ENCODE data around the gene ABCB1.

Gene ABCB1

DNA sequence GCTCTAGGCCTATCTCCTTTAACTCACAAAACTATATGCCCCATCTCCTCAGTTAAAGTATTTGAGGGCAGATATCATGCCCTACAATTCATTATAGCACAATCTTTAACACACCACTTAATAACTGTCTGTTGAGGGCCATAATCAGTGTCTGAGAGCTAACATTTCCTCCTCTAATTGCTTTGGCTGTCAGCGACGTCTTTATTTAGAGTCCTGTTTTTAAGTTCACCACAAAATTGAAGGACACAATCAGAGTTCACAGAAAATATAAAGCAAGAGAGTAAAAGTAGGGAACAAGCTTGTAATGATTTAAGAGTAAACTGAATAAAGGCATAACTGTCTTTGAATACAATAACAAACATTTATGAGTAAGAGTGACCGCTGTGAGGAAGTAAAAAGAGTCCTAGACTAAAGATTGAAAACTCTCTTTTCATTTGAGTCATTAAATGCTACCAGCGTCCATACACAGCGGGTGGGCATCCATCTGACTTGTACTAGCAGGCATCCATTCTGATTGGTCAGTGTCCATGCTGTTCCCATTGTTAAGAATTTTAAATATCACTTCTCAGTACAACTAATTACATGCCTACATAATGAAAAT, 86.8 kb downstream of the ABCB1 start:
- DNase-seq (ENCODE audit: low read depth in 2 of 2): no peak

DNA sequence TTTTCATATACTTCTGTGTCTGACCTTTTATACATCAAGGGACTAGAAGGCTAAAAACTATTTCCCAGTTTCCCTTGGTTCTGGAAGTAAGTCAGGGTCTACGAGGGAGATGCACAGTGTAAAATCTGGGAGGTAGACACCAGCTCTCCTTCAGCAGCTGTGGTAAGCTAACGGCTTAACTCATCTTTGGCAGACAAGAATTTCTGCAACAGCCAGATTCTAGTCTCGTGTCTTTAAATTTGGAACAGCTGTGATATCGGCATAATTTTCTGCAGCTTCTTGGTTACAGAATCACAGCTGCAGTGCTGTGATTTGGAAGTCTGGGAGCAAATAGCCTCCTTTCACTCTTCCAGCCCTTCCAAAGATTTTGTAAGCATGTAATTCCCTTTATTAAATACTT, 87.8 kb downstream of the ABCB1 start:
- DNase-seq (ENCODE audit: low read depth in 2 of 2): no peak

DNA sequence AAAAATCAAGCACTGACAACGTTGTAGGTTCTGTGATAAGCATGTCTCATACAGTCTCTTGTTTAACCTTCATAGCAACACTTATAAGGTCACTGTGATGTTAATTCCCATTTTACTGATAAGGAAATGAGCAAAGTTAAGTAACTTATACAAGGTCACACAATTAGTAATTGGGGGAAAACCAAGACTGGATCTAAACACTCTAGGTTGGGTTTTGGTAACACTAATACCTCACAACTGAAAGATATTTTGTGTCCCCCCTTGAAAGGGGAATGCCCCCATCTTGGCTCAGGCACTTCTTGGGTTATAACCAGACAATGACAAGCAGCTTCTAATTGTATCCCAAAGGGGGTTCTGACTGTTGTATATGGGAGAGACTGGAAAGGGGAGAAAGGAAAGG, 89.2 kb downstream of the ABCB1 start:
- DNase-seq (ENCODE audit: low read depth in 2 of 2): no peak

DNA sequence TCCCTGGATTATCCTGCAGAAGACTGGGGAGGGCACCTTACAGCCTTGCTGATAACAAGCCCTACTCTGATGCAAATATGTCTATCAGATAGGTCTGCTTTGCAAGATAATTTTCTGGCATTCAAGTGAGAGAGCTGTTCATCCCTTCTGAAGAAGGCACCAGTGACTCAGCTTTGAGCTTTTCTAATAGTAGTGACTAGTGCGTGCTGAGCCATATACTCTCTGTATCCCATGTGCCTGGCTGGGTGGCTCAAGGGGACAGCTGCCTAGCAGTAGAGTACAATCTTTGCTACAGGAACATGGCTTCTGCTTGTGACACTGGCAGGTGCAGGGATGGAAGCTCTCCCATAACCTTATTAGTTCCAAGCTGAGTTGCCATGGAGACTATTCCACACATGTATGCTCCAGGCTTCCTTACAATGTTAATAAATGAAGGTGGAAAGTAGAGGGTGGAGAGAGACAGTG, 90.2 kb downstream of the ABCB1 start:
- DNase-seq (ENCODE audit: low read depth in 2 of 2): no peak

DNA sequence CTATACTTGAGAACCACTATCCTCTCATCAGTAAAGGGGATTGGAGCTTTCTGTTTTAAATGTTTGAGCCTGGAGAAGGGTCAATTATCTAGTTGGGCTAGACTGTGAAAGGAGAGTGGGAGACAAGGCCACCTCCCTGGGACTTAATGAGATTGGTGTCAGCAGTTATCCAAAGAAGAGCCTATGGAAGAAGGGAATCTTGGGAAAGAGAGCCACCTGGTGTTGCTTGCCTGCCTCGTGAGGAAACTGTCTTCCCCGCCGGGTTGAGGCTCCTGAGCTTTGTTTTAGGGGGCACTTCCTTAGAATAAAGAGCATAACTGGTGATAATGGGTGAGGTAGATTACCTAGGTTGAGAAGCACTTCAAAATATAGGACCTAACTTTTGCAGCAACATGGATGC, 93.2 kb downstream of the ABCB1 start:
- no peak for DNase-seq (ENCODE audit: low read depth in 2 of 2)

DNA sequence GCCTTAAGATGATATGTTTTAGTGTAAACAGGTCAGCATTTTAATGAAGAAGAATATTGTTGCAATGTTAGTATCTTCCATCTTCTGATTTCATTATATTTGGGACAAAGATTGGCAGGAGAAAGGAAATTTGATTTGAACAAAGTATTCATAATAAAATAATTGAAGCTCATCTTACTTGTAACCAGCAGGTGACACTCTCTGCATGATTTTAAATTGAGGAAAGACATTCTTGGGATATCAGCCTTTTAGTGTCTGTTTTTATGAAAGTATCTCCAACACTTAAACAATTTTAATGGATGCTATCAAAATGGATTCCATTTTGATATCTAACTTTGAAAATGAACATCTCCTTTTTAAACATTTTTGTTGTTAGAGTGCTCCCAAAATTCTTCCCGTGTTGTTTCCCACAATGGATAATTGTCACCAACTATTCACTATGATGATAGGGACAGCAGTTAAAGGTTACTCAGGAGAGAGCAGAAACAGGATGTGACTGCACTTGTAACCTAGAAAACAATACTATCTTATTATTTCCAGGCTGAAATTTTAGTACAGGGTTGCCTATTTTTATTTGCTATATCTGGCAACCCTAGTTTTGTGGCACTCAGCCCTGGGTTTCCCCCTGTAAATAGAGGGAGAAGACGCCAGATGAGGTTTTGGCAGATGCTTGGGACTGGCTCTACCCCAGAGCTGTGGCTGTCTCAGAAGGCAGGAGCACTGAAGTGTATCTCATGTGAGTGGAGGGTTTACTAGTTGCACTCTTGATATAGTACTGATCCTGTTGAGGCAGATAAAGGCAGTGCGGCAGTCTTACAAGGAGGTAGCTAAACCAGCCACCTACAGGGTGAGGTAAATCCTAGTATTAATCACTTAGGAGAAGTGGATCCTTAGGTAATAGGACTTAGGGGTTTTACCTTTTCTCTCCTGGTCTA, 94.2 kb downstream of the ABCB1 start:
- no peak for DNase-seq (ENCODE audit: low read depth in 2 of 2)

DNA sequence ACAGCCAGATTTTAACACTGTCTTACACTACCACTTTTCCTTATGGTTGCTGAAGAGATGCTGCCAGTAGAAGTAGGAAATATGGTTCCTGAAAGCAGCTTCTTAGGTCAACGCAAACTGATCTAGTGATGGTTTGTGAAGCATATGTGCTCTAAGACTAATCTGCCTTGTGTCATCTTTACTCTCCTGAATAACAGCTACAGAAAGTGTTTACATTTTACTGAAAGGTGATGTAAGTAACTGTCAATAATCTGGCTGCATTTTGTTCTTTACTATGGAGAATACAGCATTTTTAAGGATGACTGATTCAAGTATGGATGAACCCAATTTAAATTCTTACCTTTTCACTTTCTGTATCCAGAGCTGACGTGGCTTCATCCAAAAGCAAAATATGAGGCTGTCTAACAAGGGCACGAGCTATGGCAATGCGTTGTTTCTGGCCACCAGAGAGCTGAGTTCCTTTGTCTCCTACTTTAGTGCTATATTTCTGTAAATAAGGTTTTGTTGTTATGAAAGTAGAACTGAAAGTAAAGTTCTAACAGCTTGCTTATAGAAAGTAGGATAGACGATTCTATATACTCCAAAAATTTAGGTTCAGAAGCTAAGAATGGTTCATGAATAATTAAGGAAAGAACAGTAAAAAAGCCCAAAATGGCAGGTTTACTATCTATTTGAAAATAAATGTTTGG, 95.0 kb downstream of the ABCB1 start:
- no peak for DNase-seq (ENCODE audit: low read depth in 2 of 2)

DNA sequence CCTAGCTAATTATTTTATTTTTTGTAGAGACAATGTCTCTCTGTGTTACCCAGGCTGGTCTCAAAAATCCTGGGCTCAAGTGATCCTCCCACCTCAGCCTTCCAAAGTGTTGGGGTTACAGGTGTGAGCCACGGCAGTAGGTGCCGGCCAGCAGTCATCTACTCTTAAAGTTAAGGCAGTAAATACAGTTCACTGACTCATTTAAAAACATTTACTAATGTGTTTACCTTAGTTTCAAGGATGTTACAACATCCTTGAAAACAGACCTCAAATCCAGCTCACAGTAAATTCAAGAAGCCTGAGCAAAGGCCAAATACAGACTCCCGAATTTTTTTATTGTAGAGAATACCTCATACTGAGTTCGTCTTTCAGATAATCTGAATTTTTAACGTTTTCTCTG, 95.6 kb downstream of the ABCB1 start:
- DNase-seq (ENCODE audit: low read depth in 2 of 2): no peak

DNA sequence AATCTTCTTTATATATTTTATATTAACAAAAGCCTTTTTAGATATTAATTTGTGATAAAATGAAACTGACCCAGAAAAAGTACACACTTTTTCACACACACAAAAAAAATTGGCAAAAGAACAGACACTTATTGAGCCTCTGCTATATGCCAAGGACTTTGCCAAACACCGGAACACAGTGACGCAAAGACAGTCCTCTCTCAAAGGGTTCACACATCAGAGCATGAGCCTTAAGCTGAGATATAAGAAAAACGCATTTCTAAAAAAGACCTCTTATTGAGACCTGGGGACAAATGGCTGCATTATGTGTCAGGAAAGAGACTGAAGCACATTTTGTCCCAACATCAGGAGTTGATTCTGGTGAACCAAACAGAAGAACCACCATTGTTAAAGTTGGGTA, 101.2 kb downstream of the ABCB1 start:
- no peak for DNase-seq (ENCODE audit: low read depth in 2 of 2)

DNA sequence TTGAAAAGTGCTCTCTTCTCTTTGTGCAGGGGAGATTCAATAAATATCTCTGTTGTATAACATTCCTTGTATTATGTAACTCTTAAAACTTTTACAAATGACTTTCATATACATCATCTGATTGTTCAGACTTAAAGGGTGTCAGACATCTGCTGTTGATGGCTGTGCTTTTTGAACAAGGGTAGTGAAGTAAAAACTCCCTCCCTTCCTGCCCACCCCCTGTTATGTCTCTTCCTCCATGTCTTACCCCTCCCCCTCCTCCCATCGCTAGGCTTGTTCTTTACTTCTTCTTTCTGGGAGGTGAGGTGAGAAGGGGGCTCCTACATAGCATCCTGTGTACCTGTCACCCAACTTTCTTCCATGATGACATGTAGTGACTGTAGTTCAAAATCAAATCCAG, 101.8 kb downstream of the ABCB1 start:
- DNase-seq (ENCODE audit: low read depth in 2 of 2): no peak

DNA sequence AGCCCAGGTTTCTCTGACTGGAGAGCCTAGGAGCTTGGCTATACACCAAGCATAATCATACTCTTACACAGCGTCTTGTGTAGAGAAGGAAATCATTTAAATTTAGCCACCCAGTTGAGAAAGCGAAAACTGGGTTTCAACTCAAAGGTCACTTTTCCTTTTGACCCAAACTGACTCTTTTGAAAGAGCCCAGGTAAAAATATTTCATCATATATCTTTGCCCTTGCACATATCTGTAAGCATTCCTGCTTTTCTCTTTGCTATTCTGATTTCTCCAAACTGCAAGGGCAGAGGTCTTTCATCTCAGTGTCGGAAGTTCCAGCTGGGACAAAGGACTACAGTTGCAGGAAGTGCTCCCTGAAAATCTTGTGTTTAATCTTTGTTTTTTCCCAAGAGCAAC, 103.2 kb downstream of the ABCB1 start:
- DNase-seq (ENCODE audit: low read depth in 2 of 2): no peak

DNA sequence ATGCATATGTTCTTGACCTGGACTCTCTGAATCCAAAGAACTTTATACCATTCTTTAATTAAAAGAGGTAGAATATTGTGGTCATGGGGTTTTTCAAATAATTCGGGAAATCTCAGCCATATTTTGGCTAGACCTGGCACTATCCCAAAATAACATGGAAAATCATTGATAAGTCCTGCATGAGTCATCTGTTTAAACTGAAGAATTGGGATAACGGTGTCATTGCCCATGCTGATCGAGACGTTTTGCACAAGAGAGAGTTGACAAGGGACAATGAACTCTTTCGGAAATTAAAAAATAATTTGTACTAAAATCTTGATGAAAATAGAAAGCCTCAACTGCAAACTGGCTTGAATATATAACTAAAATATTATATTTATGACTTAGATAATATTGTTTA, 105.3 kb downstream of the ABCB1 start:
- no peak for DNase-seq (ENCODE audit: low read depth in 2 of 2)

DNA sequence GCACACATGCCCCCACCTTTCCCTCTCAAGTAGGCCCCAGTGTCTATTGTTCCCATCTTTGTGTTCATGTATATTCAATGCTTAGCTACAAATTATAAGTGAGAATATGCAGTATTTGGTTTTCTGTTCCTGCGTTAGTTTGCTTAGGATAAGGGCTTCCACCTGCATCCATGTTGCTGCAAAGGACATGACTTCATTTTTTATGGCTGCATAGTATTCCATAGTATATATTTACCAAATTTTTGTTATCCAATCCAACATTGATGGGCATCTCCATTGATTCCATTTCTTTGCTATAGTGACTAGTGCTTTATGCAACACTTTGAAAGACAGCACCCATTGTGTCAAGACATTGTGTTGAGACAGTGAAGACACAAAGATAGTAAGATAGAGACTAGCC, 106.2 kb downstream of the ABCB1 start:
- DNase-seq (ENCODE audit: low read depth in 2 of 2): no peak

DNA sequence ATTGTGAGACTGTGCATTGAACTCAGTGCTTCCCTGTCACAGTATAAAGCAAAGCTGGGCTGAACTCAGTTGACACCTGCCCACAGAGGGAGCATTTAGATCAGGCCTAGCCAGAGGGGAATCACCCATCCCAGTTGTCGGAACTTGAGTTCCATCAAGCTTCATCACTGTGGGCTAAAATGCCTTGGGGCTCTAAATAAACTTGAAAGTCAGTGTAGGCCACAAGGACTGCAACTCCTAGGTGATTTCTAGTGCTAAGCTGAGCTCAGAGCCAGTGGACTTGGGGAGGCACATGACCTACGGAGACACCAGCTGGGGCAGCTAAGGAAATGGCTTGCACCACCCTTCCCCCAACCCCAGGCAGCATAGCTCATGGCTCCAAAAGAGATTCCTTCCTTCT, 117.6 kb downstream of the ABCB1 start:
- DNase-seq (ENCODE audit: low read depth in 2 of 2): no peak

DNA sequence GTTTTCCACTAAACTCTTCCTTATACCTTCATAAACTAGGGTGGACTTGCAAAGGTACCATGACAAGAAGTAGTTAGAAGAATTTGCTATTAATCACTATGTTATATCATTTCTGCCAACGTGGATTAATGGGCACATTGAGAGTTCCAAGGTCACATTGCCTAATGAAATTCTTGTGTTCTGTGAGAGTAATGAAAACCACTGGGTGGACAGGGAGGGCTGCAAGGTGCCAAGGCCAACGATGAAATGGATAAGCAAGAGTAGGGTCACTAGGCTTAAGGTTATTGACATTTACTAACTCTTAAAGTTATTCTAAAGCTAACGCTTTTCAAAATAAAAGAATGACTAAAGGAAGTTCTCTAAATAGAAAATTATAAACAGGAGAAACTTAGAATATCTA, 118.6 kb downstream of the ABCB1 start:
- no peak for DNase-seq (ENCODE audit: low read depth in 2 of 2)

DNA sequence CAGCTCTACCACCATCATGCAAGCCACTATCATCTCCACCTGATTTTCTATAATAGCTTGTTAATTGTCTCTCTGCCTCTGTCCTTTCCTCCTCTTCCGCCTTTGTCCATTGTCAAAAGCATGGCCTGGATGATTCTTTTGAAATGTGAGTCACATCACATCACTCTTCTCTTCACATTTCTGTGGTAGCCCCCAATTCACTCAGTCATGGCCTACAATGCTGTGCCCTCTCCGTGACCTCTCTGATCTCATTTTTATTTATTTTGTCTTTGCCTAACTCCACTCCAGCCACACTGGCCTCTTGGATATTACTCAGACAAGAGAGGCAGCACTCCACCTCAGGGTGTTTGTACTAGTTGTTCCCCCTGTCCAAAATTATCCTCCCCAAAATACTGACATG, 120.3 kb downstream of the ABCB1 start:
- DNase-seq (ENCODE audit: low read depth in 2 of 2): no peak

DNA sequence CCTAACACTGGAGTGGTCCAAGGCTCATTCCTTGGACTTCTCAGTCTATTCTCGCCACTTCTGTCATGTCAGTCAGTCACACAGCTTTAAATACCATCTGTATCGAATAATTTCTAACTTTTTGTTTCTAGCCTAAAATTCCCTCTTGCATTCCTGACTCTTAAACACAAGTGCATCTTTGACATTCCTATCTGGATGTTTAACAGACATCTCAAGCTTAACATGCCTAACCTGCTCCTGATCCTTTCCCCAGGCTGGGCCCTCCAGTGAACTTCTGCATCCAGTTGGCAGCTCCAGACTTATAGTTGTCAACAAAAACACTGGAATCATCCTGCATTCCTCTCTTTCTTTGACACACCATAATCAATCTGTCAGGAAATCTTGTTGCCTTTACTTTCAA, 120.7 kb downstream of the ABCB1 start:
- no peak for DNase-seq (ENCODE audit: low read depth in 2 of 2)

DNA sequence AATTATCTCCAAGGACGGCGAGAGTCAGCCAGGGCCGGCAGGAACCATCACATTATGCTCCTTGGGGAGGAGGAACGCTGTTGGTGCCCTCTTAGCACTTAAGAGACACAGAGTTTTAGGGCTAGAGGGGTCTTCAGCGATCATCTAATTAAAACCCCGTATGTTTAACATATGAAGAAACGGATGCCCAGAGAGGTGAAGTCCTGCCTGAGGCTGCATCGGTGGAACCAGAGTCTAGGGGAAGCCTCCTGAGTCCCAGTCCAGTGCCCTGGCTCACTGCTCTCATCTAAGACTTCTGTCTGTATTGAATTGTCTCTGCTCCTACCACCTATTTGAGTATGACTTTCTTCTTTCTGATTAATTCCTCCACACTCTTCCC, 124.5 kb downstream of the ABCB1 start:
- DNase-seq (ENCODE audit: low read depth in 2 of 2): no peak

DNA sequence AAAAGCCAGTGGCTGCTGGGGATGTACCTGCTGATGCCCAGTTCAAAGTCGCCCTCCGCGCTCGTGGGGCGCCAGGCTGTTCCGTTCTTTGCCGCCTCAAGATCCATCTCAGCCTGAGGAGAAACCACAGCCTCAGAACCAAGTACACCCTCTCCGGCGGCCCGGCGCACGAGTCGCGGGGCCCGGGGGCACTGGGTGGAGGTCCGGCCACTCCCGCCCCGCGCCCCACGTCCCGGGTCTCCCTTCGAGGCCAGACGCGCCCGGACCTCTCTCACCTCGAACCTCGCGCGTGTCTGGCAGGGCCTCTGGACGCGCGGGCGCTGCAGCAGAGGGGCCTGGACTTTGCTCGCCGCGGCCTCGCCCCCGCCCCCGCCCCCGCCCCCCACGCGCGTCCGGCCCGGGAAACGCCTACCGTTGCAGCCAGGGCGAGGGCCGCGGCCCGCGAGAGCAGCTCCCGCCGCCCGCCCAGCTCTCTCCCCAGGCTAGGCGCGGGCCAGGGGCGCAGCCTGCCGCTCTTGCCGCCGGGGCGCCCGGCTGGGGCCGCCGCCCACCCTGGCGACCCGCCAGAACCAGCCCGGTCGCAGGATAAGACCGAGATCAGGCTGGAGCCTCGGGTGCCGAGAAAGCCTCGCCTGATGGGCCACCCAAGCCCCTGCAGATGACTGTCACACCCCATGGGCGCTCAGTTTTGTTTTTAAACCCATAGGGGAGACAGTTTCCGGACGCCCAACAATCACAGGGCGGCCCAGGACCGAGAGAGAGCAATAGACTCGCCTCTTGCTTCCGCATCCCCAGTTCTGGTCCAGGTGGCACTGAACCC, 125.1 kb downstream of the ABCB1 start, which contains the start of gene ABCB4:
Gene ABCB4, minus strand, starts transcription at position 322 of the 820 bp plus-strand sequence. Its CDS starts 215 bp downstream, at position 107.
- no peak for DNase-seq (ENCODE audit: low read depth in 2 of 2)

DNA sequence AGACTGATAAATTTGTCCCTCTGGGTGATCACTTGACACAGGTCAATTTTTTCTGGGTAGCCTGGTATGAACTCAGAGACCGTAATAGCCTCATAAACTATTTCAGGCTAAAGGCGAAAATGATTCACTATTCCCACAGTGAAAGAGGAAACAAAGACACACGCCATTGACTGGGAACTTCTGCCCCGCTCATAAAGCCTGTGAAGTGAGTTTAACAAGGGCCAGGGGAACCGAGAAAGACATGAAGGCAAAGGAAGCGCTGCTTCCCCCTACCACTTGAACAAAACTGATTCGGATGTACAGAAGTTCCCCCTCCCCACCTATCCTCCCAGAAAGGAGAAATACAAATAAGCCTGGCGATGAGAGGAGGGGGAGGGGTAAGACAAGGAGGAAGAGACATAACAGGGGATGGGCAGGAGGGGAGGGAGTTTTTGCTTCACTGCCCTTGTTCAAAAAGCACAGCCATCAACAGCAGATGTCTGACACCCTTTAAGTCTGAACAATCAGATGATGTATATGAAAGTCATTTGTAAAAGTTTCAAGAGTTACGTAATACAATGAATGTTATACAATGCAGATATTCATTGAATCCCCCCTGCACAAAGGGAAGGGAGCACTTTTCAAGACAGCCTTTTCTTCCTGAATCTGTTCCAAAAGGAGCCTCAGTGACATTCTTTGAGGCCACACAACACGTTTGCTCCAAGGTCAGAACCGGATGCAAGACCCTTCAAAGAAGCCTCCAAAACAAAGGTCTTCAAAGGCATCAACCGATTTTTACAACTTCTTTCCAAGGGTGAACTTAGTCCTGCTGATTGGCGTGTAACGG, 125.9 kb downstream of the ABCB1 start:
- DNase-seq (ENCODE audit: low read depth in 2 of 2): no peak

DNA sequence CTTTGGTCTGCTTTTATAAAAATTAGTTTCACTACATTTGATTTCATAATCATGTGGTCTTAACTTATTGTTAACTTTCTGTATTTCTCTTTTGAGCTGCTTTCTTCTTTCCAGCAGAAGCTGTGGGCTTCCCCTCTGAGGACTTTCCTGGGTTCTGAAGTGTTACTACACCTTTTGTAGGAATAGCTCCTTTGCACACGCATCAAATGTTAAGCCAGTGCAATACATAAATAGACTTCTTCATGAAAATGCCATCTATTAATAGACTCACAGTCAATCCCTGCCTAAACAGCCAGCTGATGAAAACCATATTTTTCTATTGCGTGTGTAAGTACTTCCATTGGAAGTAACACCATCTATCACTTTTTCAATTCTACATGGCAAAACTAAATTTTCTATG, 126.7 kb downstream of the ABCB1 start:
- DNase-seq (ENCODE audit: low read depth in 2 of 2): no peak

Measured in stimulated activated CD8-positive, alpha-beta memory T cell treated with anti-CD3 and anti-CD28 coated beads, Interleukin-15, amount 100 ng/mL, for 4 hours (primary cell).